ENCODE data around the gene DCLK2.

The DCLK2 gene

GRCh38 chr4:150070464-150071170 is 7.6 kb upstream of the DCLK2 start:
- DNase-seq = no peak

DNA sequence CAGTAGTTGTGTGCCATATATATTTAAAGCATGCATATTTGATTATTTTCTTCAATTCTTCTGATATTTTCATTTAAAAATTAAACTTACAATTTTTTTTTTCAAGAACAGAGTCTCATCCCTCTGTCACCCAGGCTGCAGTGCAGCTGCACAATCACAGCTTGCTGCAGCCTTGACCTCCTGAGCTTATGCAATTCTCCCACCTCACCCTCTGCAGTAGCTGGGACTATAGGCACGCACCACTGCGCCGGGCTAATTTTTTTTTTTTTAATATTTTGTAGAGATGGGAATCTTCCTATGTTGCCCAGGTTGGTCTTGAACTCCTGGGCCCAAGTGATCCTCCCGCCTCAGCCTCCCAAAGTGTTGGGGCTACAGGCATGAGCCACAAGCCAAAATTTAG is 5.8 kb upstream of the DCLK2 start:
- no peak for DNase-seq

GRCh38 chr4:150072906-150073714 is 5.1 kb upstream of the DCLK2 start:
- no peak for DNase-seq

- no peak for DNase-seq
Observed at GRCh38 chr4:150074064-150074463, 4.2 kb upstream of the DCLK2 start.

GRCh38 chr4:150078579-150079080 is 385 bp downstream of the DCLK2 start:
- no peak for DNase-seq

DNA sequence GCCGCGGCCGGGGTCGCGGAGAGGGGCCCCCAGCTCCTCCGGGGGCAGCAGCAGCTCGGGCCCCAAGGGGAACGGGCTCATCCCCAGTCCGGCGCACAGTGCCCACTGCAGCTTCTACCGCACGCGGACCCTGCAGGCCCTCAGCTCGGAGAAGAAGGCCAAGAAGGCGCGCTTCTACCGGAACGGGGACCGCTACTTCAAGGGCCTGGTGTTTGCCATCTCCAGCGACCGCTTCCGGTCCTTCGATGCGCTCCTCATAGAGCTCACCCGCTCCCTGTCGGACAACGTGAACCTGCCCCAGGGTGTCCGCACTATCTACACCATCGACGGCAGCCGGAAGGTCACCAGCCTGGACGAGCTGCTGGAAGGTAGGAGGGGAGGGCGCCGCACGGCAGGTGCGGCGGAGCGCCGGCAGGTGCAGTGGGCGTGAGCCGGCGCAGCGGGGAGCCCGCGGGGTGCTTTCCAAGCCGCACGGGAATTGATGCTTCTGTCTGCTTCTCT is 886 bp downstream of the DCLK2 start:
- DNase-seq = no peak

DNA sequence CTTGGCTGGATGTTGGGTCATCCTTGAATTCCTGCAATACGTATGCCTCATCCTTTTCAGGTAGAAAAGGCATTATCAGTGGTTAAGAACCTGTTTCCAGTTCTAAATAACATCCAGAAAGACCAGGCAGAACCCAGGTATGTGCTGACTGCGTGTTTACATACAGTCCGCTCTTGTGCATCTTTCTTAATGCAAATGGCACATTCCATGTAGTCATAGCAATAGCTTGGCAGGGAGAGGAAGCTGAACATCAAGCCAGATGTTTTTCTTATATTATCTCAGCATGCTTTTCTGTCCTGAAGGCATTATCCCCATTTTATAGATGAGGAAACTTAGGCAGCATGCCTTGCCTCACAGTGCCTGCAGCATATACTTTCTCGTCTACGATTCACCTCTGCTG is 2.1 kb downstream of the DCLK2 start:
- DNase-seq = no peak

DNA sequence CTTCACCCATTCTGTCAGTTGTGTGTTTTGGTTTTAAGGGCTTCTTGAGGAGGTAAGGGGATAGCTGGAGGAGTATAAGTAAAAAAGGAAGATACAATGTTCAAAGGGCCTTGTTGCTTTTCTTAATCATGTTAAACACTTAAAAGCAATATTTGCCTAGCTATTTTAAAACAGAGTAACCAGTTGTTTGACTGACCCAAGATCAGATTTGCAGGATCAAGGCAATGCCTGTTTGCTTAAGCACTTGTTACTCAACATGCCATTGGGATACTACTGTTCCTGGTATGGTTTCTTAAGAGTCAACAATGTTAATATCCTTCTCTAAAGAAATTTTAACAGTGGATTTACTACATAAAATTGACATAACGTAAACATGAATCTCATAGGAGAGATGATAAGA is 2.6 kb downstream of the DCLK2 start:
- DNase-seq = no peak

DNA sequence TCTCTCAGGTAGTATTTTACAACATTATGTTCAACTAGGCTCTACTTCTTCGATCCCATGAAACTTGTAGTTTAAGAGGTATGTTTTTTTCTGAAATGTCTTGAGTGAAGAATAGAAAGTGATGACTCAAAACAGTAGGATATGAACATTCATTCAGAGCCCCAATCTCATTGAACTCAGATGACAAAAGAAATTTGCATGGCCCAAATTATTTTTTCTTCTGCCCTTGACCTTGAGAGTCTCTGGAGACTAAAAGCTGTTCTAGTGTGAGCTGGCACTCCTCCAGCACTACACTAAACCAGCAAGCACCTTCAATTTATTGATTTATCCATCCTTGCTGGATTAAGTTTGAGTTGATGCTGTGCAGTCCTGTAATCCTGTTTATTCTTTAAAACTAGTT is 4.0 kb downstream of the DCLK2 start:
- DNase-seq = no peak

- no peak for DNase-seq
Observed at GRCh38 chr4:150087006-150087405, 8.8 kb downstream of the DCLK2 start.

GRCh38 chr4:150089732-150090131 is 11.5 kb downstream of the DCLK2 start:
- no peak for DNase-seq

DNA sequence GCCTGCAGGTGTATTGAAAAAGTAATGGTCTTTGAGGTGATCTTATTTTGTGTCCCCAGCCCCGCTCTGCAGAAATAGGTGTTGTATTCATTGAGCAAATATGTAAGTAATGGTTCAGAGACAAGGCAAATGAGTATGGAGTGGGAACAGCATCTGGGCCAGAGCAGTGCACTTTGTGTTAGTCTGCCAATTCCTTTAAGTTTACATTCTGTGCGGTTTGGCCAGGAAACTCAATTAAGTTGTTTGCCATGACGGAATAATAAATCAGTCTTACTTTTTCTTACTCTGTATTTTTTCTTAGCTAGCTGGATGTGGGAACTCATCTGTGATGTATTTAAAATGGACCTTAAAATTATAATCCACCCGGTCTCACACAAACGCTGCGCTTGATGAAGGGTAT is 12.6 kb downstream of the DCLK2 start:
- DNase-seq = no peak

DNA sequence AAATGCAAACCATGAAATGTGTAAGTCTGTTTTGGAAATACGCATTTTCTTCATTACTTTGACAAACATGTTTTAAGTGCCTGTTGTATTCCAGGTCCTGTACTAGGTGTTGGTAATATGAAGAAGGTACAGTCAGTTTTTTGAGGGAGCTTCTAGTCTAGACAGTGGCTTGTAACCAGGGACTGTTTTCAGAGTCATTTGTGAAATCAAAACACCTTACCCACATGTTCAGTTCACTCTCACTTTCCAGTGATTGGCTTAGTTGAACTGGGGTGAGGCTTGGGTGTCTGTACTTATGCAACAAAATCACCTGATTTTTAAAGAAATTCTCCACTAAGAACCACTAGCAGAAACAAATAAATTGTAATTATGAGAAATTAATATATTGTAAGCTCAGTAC is 16.4 kb downstream of the DCLK2 start:
- DNase-seq = no peak

GRCh38 chr4:150096625-150097024 is 18.4 kb downstream of the DCLK2 start:
- no peak for DNase-seq

DNA sequence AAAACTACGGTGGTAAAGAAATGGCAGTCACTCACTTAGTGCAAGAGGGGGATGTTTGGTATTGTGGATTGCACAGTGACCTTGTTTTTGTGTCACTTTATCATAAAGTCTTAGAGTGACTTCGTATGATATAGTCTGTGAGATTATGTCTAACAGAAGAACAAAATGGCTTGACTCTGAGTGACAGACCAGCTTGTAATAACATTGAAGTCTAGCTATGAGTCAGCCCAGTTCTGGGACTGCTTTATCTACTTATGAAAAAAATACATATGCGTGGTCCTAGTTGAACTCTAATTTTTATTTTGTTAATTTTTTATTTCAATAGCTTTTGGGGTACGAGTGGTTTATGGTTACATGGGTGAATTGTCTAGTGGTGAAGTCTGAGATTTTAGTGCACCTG is 20.0 kb downstream of the DCLK2 start:
- DNase-seq = no peak

- DNase-seq = no peak
Observed at GRCh38 chr4:150104404-150105027, 26.3 kb downstream of the DCLK2 start.

GRCh38 chr4:150106886-150107285 is 28.6 kb downstream of the DCLK2 start:
- no peak for DNase-seq

DNA sequence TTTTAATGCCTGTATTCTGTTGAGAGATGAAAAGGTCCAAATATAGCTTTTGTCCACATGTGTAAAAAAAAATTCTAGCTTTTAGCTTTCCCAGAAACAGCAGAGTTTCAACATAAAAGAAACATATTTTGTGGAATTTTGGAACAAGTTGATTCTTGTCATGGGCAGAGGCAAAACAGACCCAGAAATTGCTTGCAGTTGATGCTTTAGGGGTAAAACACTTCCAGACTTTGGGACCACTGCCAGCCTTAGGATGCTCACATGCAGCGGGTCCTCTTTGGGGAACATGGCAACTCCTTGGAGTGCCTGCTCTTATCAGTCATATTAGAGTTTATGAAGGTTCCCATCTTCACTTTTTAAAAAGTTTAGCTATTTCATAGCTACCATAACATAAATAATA is 30.4 kb downstream of the DCLK2 start:
- DNase-seq = no peak

DNA sequence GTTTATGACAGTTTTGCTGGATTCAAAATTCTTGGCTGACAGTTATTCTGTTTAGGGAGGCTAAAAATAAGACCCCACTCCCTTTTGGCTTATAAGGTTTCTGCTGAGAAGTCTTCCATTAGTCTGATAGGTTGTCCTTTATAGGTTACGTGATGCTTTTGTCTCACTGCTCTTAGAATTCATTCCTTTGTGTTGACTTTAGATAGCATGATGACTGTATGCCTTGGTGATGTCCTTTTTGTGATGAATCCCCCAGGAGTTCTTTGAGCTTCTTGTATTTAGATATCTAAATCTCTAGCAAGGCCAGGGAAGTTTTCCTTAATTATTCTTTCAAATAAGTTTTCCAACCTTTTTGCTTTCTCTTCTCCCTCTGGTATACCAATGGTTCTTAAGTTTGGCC is 36.4 kb downstream of the DCLK2 start:
- no peak for DNase-seq

DNA sequence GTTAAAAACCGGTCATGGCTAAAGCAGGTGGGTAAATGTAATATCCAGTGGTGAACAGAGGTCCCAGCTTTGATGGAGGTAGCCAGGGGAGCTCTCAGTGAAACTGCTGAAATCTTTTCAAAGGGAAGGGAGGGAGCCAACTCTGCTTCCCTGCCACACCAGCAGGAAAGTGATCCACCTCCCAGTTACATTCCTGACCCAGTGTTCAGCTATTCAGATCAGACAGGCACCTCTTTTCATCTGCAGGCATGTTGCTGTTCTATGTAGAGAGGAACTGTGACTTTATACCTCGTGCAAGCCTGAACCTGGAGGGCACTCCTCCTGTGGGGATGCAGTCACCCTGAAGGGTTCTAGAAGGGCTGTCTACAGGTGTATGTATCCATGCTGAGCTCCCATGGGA is 37.6 kb downstream of the DCLK2 start:
- no peak for DNase-seq

- DNase-seq = no peak
Observed at GRCh38 chr4:150116506-150116905, 38.3 kb downstream of the DCLK2 start.

GRCh38 chr4:150117094-150117493 is 38.8 kb downstream of the DCLK2 start:
- no peak for DNase-seq

DNA sequence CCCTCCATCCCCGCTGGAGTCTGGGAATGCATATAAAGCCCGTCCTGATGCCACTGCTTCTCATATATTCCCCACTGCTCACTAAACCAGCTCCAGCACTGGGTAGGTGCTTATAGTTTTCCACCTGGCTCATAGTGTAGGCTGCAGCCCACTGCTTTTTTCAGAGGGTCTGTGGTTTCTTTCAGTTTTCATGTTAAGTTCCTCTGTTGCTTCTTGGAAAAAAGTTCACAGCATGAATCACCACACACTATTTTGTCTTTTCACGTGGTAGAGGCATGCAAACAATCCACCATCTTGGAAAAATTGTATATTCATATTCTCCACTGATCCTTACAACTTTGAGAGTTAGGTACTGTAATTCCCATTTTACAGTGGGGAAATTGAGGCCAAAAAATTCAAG is 39.4 kb downstream of the DCLK2 start:
- DNase-seq = no peak

DNA sequence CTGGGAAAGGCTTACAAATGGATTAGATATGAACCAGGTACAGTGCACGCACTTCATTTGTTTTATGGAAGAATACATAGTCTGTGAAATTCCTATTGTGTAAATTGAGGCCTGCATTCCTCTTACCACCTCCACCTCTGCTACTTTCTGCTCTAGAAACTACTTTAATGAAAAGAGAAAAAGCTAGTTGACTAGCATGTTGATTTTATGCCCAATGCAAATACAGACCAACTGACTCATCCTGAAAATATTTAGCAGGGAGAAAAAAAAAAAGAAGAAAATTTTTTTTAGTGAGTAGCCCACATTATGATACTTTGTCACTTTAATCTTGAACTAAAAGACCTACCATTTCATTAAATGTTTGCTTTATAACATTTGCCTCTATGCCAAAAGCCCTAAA is 41.2 kb downstream of the DCLK2 start:
- DNase-seq = no peak
